ENCODE data around the gene SLC19A1.

Gene SLC19A1

DNA sequence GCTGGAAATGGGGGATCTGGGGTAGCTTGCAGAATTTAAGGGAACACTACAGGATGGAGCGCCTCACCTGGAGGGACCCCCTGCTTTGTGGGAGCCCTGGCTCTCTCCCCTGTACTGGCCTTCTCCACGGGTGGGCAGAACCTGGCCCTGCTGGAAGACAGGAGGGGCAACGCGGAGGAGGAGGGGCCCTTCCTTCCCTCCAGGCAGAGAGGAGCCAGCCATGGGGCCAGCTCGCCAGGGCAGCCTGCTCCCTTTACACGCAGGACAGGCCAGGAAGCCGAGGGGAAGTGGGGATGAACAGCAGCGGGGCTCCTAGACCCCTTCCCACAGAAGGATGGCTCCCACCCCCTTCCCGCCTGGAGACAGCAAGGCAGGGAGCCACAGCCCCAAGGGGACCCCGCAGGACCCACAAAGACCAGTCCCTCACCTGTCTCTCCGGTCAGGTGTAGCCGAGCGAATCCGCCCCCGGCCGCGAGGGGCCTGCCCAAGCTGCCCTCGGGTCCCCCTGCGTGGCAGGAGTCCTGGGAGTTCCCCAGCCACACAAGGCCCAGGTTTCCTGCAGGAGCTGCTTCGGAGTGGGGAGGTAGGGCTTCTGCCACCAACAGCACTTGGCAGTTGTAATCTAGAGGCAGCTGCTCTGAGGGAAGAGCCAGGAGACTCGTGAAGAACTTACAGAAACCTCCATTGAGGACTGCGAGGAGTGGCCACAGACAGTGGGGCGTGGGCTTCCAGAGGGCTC is 1.6 kb upstream of the SLC19A1 start:
- DNase-seq: no peak

GRCh38 chr21:45543371-45543709 is 1.1 kb upstream of the SLC19A1 start:
- DNase-seq: no peak

DNA sequence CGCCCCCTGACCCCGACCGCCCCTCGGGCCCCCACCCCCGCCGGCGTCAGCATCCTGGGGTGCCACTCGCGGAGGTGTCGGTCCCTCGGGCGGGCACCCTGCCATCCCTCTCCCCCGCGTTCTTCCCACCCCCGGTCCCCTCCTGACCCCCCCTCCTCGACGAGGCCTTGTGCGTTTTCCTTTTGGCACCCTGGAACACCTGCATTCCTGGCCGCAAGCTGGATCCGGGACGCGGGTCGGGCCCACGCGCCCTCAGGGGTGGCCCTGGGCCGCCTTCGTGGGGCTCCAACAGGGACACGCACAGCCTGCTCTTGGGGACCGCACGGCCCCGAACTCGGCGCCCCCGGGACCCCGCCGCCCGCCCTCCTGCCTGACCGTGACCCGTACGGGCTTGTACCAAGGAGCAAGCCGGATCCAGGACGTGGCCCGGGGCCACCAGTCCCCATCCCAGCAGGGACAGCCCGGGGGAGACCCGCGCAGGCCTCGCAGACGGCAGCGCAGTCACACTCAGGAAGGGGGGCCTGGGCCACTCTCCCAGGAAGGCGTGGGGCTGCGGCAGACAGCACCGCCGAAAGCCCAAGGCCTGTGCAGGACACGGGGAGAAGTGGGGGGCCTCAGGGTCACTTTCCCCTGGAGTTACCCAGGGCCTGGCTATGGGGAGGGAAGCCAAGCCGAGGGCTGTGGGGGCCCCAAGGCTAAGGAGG is 579 bp upstream of the SLC19A1 start:
- no peak for DNase-seq

DNA sequence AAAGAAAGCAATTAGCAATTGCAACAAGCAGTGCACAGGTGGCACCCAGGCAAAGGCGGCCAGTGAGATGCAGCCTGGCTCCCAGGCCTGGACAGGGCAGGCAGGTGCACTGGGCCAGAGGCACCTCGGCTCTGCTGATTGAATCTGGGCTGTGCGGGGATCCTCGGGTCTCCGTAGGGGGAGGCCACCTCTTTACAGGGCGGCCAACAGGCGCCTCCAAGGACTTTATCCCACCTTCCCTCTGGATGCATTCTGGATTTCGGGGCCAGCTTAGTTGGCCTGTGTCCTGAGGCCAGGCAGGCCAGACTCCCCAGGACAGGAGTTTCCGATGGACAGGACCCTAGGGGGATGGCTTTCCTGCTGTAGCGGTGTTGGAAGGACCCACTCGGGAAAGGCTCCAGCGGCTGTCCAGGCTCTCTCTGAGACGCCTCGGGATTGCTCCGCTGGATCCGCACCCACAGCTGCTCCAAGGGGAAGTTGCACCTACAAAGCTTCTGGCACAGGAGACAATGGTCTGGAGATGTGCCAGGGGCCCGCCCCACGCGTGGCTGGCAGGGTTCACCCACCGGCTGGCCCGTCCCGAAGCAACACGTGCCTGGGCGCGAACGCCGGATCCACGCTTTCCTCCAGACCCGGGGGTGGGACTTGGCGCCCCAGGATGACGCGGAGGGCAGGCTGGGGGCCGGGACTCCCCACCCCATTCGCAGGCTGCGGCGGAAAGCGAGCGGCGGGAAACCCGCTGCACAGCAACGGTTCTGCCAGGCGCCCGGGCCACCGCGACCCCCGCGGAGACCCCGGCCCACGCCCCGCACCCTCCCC is 810 bp downstream of the SLC19A1 start:
- DNase-seq: peak; percentile 72

DNA sequence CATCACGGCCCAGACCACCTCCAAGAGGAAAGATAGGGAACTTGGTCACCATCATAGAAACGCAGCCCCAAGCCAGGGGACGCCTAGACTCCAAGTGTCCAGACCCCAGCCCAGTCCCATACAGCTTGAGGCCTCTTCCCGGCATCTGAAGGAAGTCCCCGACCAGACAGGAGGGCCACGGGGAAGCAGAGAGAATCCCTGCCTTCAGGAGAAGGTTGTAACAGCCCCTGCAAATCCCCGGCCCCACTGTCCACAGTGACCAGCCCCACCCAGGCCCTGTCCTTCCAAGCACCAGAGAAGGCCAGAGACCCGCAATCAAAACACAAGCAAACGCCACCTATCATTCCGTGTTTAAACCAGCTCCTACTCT is 1.7 kb downstream of the SLC19A1 start:
- DNase-seq: no peak

DNA sequence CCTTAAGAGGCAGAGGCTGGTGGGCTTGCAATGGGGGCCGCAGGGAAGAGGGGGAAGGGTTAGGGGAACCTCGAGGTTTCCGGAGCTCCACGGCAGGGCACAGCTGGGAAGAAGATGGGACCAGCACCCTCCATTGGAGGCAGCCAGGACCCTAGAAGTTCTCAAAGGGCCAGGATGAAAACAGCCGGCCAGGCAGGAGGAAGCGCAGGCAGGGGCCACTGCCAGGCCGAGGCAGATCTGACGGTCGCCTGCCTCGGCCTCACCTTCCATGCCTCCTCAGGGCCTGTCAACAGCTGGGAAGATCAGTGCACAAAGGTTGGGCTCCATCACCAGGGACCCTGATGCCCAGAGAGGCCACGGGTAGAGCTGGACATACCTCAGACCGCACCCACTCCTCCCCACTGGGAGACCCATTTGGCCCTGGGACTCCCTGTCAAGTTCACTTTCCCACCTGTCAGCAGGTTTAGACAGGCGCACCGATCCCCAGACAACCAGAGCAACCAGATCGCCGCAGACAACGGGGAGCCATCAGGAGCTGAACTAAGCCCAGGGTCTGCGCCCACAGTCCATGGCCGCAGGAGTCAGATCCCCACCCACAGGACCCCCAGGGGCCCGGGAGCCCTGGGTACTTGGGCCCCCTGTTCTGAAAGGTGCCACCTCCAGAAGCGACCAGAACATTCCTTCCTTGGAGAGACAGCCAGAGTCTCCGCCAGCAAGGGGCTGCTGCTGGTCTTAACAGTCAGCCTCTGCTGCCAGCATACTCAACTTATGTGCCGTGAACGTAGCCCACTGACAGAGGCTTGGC is 2.2 kb downstream of the SLC19A1 start:
- DNase-seq: no peak

DNA sequence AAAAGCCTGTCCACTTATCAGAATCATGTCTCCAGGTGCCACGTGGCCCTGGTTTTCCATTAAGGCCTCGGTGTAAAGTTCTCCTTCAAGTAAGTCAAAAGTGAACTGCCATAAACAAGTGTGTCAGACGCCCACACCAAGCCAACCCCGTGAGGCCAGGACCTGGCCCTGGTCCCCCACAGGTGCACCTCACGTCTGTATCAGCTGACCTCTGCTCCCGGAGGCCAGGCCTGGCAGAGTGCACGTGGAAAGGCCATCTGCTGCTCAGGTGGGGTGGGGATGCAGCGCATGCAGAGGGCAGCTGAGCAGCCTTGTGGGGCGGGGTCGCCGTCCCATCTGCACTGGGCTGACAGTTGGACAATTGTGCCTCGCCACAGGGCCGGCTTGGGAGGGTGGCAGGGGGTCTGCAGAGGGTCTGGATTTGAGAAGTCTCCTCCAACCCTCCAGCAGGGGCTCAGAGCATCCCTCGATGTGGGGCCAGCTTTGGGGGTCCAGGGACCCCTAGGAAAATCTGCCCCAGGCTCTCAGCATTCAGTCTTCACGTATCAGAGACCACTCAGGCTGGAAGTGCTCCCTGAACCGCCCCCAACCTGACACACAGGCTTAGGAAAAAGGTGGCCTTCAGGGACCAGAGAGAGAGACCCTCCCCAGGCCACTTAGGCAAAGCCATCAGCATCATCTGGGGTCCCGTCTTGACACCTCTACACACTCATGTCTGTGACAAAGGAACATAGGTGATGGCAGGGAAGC is 3.0 kb downstream of the SLC19A1 start:
- no peak for DNase-seq

DNA sequence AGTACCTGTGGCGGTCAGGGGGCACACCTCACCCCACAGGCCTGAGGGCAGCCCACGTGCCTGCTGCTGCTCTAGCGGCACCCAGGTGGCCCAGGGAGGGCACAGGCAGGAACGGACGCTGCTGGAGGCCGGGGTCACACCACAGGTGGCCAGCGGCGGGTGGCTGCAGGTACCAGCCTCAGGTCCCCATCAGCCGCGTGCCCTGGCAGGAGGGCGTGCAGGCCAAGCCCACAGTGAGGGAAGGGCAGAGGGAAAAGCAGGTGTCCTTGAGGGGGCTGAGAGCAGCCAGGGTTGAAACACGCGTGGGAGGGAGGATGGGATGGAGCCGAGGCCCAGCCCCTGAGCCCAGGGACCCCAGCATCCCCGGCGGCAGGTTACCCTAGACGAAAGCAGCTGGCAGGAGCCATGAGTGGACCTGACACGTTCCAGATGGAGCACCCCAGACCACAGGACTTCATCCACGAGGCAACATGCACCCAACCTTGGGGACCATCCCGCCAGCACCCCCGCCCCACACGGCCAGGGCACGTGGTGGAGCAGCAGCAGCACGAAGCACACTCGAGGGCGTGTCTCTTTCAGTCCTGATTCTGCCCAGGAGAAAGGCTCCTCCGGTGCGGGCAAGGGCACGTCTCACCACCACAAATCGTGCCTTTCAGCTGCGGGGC is 3.7 kb downstream of the SLC19A1 start:
- no peak for DNase-seq

DNA sequence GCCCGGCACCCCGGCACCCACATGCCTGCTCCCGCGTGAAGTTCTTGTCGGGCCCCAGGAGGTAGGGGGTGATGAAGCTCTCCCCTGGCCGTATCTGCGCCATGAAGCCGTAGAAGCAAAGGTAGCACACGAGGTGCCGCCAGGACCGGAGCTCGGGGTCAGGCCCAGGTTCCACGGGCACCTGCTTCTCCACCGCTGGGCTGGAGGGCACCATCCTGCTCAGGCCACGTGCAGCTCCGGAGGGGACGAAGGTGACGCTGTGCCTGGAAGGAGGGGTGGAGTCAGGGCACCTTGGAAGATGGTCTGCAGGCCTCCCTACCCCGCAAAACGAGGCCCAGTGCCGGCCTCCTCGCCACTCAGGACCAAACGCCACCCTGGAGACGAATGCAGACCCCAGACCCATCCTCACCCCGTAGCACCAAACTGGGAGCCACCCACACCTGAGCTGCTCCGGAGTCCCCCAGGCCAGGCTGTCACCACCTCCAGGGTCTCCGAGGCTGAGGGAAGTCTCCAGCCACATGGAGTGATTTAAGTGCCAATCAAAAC is 4.4 kb downstream of the SLC19A1 start:
- no peak for DNase-seq

- no peak for DNase-seq
These were observed 5.0 kb downstream of the SLC19A1 start for GRCh38 chr21:45537111-45537745.

- no peak for DNase-seq
These were observed 5.7 kb downstream of the SLC19A1 start for GRCh38 chr21:45536301-45537081.

GRCh38 chr21:45535341-45536081 is 6.7 kb downstream of the SLC19A1 start:
- DNase-seq: no peak

DNA sequence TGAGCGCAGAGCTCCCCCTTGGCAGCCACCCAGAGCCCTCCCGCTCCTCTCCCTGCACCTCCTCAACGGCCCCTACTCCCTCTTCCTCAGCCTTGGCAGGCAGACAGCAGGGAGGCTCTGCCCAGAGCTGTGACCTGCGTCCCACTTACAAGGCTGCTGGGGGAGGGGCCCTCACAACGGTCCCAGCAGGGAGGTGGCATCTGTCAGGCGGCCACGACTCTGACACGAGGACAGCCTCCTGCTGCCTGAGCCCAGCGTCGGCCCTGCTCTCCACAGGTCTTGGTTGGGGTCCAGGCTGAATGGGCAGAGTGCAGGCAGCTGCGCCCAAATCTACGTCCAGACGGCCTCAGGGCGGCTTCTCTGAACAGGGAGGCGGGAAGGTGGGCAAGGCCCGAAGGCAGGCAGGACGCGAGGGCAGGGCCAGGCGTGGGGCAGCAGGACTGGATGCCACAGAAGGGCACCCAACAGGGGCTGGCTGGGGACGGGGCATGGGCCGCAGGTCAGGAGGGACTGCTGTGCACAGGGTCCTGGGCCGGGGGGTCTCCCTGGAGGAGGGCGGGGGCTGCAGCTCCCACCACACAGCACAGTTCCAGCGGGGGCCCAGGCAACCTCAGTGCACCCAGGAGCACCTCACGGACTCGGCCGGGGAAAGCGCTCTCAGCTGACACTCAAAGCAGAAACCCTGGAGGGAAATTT is 7.5 kb downstream of the SLC19A1 start:
- DNase-seq: no peak

DNA sequence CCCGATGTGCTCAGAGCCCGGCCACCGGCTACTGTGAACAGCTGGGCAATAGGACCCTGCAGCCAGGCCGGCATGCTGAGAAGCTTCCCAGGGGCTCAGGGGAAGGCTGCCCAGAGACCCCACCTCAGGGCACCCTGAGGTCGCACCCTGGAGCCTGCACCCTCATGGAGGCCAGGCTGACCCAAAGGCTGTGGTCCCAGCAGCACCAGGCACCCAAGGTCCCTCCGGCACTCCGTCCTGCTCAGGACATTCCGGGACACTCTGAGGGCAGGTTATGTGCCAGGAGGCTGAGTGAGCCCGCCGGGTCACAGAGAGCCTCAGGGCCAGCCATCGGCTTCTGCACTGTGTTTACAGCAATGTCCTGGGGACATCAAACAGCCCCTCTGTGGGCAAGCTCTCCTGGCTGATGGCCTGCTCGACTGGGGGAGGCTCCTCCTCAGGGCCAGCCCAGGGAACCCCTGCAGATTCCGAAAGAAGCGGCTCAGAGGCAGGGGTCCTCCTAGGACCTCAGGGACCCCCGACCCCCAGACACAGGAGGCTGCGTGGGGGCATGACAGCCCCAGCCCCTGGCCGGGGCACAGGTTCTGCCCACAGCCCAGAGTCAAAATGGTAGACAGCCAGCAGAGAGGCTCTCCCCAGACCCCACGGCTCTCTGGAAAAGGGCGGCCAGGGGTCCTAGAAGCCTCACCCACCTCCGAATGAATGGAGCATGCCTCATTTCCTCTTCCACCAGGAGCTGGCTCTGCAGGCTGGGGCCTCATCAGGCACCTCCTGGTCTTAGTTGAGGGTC is 8.2 kb downstream of the SLC19A1 start:
- DNase-seq: no peak

DNA sequence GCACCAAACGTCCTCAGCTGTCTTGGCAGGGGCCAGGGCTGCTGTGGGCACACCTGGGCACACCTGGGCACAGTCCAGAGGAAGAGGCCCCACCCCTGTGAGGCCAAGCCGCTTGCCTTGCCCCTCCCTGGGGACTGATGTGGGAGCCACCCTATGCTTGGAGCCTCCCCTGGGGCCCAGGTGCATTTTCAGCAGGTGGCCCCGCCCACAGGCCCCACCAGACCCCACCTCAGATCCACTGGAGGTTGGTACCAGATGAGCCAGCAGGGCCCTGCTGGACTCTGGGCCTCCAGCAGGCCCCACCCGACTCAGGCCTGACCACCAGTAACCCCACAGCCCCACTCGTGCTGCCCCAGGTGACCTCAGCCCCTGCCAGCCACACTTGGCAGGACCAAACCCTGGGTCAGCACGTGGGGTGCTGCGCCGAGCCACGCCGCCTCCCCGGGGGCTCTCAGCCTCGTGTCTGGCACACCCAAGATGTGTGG is 8.8 kb downstream of the SLC19A1 start:
- no peak for DNase-seq

DNA sequence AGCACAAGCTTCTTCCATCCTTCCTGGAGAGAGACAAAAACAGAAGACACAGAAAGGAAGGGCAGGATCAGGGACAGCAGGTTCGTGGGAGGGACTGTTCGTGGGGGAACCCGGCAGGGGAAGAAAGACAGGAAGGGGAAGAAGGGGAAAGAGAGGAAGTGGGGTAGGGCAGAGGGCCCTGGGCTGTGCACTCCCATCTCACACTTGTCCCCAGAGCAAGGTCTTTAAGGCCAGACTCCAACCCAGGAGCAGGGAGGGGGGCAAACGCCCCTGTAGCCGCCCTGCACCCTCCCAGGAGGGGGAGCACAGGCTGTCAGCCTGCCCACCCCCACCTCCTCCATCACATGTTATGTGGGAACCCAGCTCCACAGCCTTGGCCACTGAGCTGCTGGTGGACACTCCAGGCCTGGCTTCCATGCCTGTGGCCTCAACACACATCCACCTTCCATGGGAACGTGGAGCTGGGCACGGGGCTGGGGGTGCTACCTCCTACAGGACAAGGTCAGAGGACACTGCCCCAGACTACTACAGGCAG is 9.3 kb downstream of the SLC19A1 start:
- no peak for DNase-seq

Measured in central memory CD4-positive, alpha-beta T cell (primary cell).